ENCODE results near the gene SHC2.

SHC2 gene

GRCh38 chr19:369876-370275 is 91.0 kb downstream of the SHC2 start:
- no peak for DNase-seq

GRCh38 chr19:369256-369655 is 91.6 kb downstream of the SHC2 start:
- DNase-seq: no peak

DNA sequence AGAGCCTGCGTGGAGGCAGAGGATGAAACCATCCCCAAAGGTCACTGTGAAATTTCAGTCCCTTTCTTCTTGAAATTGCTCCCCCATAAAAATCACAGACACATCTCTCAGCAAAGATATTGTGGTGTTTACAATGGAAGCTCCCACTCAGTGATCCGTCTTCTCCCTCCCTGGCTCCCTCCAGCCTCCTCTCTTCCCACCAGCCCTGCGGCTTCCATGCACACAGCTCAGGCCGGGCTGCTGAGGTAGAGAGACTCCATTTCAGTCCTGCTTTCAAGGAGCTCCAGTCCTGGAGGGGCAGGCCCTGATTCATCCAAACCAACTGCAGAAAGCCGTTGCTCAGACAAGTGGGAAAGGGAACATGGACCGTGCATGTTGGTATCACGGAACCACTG is 92.2 kb downstream of the SHC2 start:
- no peak for DNase-seq

DNA sequence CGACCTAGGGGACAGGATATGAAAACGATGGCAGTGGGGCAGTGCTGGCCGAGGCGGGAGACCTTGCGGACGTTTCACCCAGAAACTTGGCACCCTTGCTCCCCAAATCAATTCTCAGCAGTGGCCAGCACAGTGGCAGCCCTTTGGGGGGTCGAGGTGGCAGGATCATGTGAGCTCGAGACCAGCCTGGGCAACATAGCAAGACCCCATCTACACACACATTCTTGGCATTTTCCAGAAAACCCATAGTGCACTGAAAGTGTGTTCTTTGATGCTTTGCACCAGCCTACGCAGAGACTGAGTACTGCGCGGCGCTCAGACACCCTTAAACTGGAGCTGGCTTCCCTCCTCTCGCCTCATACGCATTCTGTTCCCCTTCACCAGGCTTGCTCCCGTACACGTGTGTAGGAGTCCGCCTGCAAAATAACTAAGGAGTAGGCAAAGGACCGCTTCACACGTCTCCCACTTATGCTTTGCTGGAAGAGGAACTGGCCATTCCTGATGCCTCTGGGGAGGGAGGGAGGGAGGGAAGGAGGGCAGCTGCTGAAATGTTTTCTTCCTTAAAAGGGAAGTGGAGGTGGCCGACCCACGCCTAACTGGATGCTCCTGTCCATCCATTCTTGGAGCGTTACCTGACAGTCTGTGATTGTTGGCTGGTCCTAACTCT is 92.7 kb downstream of the SHC2 start:
- DNase-seq: no peak

- DNase-seq: peak; percentile 40
These were observed 93.3 kb downstream of the SHC2 start for GRCh38 chr19:367561-367960.

DNA sequence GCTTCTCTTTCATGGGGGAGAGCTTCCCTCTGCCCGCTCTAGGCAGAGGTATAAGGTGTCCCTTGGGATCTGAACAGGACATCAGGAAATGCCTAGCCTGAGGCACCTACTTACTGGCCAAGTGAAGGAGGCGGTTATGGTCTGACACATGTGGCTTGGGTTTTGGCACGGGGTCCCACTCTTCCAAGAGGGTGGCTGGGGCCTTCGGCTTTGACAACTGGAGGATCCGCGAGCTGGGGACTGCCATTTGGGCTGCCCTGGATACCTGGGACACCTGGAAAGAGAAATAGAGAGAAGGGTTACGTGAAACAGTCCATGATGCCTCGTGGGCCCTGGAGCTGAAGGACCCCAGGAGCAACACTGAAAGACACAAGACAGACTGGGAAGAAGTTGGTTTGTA is 93.9 kb downstream of the SHC2 start:
- DNase-seq: no peak

Data from eye (tissue), 1 donor.